A549 (cell line): Measurements from ENCODE around the gene ODC1. TPM values are rescaled to one million over a fixed set of nuclear protein-coding genes. Genes with fewer than 3 reads are reported as not detected.

Experiments used
- ATAC-seq, 2 experiments: fragments of 200-7000 bp in 1 of 2; fragments of >200 bp in 1 of 2; cut with Nextera tagmentation in 1 of 2; cut with Tn5 transposase in 1 of 2; 3 replicates each; pipeline versions ENCODE4 v1.8.0 to v1.9.1; 2018 to 2020; ENCODE audit warnings: mild to moderate bottlenecking in 1 of 2, moderate library complexity in 1 of 2
- CTCF ChIA-PET: fragments of 300-600 bp; sonication (Branson Sonifier 250); formaldehyde crosslinking; extraction: SDS; loops from one replicate; lab custom pipeline; 2021; ENCODE audit warnings: antibody characterized with exemption, inconsistent platforms; lab: Yijun Ruan, JAX
- POLR2A ChIA-PET: fragments of 350-600 bp; formaldehyde crosslinking; extraction: SDS; loops from one replicate; lab custom pipeline; 2021; ENCODE audit warnings: antibody characterized with exemption, inconsistent platforms; lab: Yijun Ruan, JAX
- DNase-seq, 2 experiments: peaks; one replicate each; pipeline versions ENCODE4 v3.0.0 to v3.0.0-alpha.2; 2011 to 2016; ENCODE audit warnings: low read depth in 1 of 2, low spot score in 1 of 2
- FAIRE-seq: peaks from 2 replicates; lab custom pipeline; 2011; peaks lifted over from hg19 to GRCh38; lab: Jason Lieb, UNC
- H3K27ac ChIP-seq, 2 experiments: fragments of >200 bp; sonication (Bioruptor Twin); formaldehyde crosslinking; 3 replicates each; pipeline ENCODE4 v1.5.1; 2016 to 2017
- H3K4me1 ChIP-seq: fragments of >200 bp; sonication (Bioruptor Twin); formaldehyde crosslinking; 3 replicates; pipeline ENCODE4 v1.6.1; 2016
- H3K4me2 ChIP-seq: fragments of >200 bp; sonication (Bioruptor Twin); formaldehyde crosslinking; 3 replicates; pipeline ENCODE4 v1.6.1; 2016
- H3K4me3 ChIP-seq: fragments of >200 bp; sonication (Bioruptor Twin); formaldehyde crosslinking; 3 replicates; pipeline ENCODE4 v1.5.1; 2016
- H3K9me3 ChIP-seq: fragments of >200 bp; sonication (Bioruptor Twin); formaldehyde crosslinking; 3 replicates; pipeline ENCODE4 v1.6.1; 2016
- CBX2 ChIP-seq: fragments of 200-600 bp; sonication (generic); IDR thresholded peaks from 2 replicates; pipeline ENCODE4 v1.6.1; 2016; ENCODE audit warnings: low read depth, mild to moderate bottlenecking, borderline replicate concordance
- CEBPB ChIP-seq, 2 experiments: fragments of >200 bp in 1 of 2; sonication (Bioruptor Twin) in 1 of 2; formaldehyde crosslinking in 1 of 2; IDR thresholded peaks; 2 replicates each; pipeline ENCODE4 v1.6.1; 2012 to 2016
- CHD4 ChIP-seq: fragments of 200-600 bp; sonication (generic); IDR thresholded peaks from 2 replicates; pipeline ENCODE4 v1.6.1; 2016; ENCODE audit warnings: antibody characterized with exemption, mild to moderate bottlenecking, borderline replicate concordance
- CTCF ChIP-seq: fragments of >200 bp; sonication (Bioruptor Twin); formaldehyde crosslinking; IDR thresholded peaks from 3 replicates; pipeline ENCODE4 v1.5.1; 2016
- EHF ChIP-seq: fragments of 250-450 bp; sonication (Bioruptor Pico); IDR thresholded peaks from 2 replicates; pipeline ENCODE4 v1.5.0; 2020; ENCODE audit warnings: mild to moderate bottlenecking
- ELK1 ChIP-seq: fragments of 150-350 bp; IDR thresholded peaks from 2 replicates; pipeline ENCODE4 v1.6.1; 2014; ENCODE audit warnings: low read depth, mild to moderate bottlenecking, low read length
- ESRRA ChIP-seq: fragments of 150-350 bp; IDR thresholded peaks from 2 replicates; pipeline ENCODE4 v1.6.1; 2014; ENCODE audit warnings: mild to moderate bottlenecking, low read length, borderline replicate concordance
- FOSL2 ChIP-seq, 2 experiments: fragments of 450-650 bp in 1 of 2; fragments of >200 bp in 1 of 2; sonication (Bioruptor Twin) in 1 of 2; formaldehyde crosslinking; IDR thresholded peaks; 2 replicates each; pipeline versions ENCODE4 v1.5.0 to v1.6.1; 2016 to 2020; ENCODE audit warnings: mild to moderate bottlenecking in 1 of 2, moderate library complexity in 1 of 2
- FOXS1 ChIP-seq: fragments of 250-450 bp; sonication (Bioruptor Pico); IDR thresholded peaks from 2 replicates; pipeline ENCODE4 v1.5.0; 2020; ENCODE audit warnings: mild to moderate bottlenecking, moderate library complexity
- GATA3 ChIP-seq: IDR thresholded peaks from 2 replicates; pipeline ENCODE4 v1.6.1; 2012; ENCODE audit warnings: borderline replicate concordance
- HDAC2 ChIP-seq: fragments of 200-600 bp; sonication (generic); IDR thresholded peaks from 2 replicates; pipeline ENCODE4 v1.6.1; 2016
- HOXA7 ChIP-seq: fragments of 250-450 bp; sonication (Bioruptor Pico); IDR thresholded peaks from 2 replicates; pipeline ENCODE4 v1.5.0; 2020; ENCODE audit warnings: mild to moderate bottlenecking, moderate library complexity
- HOXB13 ChIP-seq: fragments of 250-450 bp; sonication (Bioruptor Pico); IDR thresholded peaks from 2 replicates; pipeline ENCODE4 v1.5.0; 2020; ENCODE audit warnings: low read depth, mild to moderate bottlenecking, moderate library complexity
- JUN ChIP-seq, 2 experiments: fragments of >200 bp; sonication (Bioruptor Twin); formaldehyde crosslinking; IDR thresholded peaks; 2 replicates in 1 of 2; 3 replicates in 1 of 2; pipeline ENCODE4 v1.6.1; 2016 to 2017
- JUNB ChIP-seq: fragments of >200 bp; sonication (Bioruptor Twin); formaldehyde crosslinking; IDR thresholded peaks from 2 replicates; pipeline ENCODE4 v1.6.1; 2016
- KDM5A ChIP-seq: fragments of 200-600 bp; sonication (generic); IDR thresholded peaks from 2 replicates; pipeline ENCODE4 v1.6.1; 2016; ENCODE audit warnings: antibody characterized with exemption, mild to moderate bottlenecking
- MAFK ChIP-seq: fragments of 450-650 bp; IDR thresholded peaks from 2 replicates; pipeline ENCODE4 v1.6.1; 2014; ENCODE audit not compliant: partially characterized antibody
- MAX ChIP-seq: IDR thresholded peaks from 2 replicates; pipeline ENCODE4 v1.6.1; 2012
- MAZ ChIP-seq: fragments of 150-350 bp; IDR thresholded peaks from 2 replicates; pipeline ENCODE4 v1.6.1; 2014; ENCODE audit warnings: antibody characterized with exemption, low read depth, low read length, borderline replicate concordance
- NPAS2 ChIP-seq: fragments of 250-450 bp; sonication (Bioruptor Pico); IDR thresholded peaks from 2 replicates; pipeline ENCODE4 v1.8.0; 2022; ENCODE audit warnings: mild to moderate bottlenecking, moderate library complexity, borderline replicate concordance
- PBX3 ChIP-seq: IDR thresholded peaks from 2 replicates; pipeline ENCODE4 v1.6.1; 2012
- PHF8 ChIP-seq: fragments of 200-600 bp; sonication (generic); IDR thresholded peaks from 2 replicates; pipeline ENCODE4 v1.6.1; 2016; ENCODE audit warnings: low read depth, mild to moderate bottlenecking, antibody characterized with exemption, moderate library complexity, borderline replicate concordance
- POLR2A ChIP-seq: IDR thresholded peaks from 2 replicates; pipeline ENCODE4 v1.6.1; 2012; ENCODE audit warnings: mild to moderate bottlenecking, low read length
- POLR2AphosphoS2 ChIP-seq: conservative IDR thresholded peaks from 2 replicates; pipeline ENCODE4 v1.6.1; 2012; ENCODE audit warnings: low read length, improper control_type of control experiment, inconsistent platforms
- RCOR1 ChIP-seq: fragments of 150-350 bp; IDR thresholded peaks from 2 replicates; pipeline ENCODE4 v1.6.1; 2014; ENCODE audit warnings: antibody characterized with exemption, low read length, low read depth
- REST ChIP-seq: fragments of 200-600 bp; sonication (generic); IDR thresholded peaks from 2 replicates; pipeline ENCODE4 v1.6.1; 2016; ENCODE audit warnings: antibody characterized with exemption, mild to moderate bottlenecking, moderate library complexity
- RFX5 ChIP-seq: fragments of 450-650 bp; IDR thresholded peaks from 2 replicates; pipeline ENCODE4 v1.7.1; 2014; ENCODE audit warnings: antibody characterized with exemption, mild to moderate bottlenecking, moderate library complexity
- SMC3 ChIP-seq: fragments of >200 bp; sonication (Bioruptor Twin); formaldehyde crosslinking; IDR thresholded peaks from 3 replicates; pipeline ENCODE4 v1.6.1; 2018; ENCODE audit warnings: inconsistent platforms
- SREBF2 ChIP-seq: fragments of 450-650 bp; IDR thresholded peaks from 2 replicates; pipeline ENCODE4 v1.6.1; 2014; ENCODE audit warnings: mild to moderate bottlenecking, moderate library complexity
- TFCP2L1 ChIP-seq: fragments of 250-450 bp; sonication (Bioruptor Pico); IDR thresholded peaks from 2 replicates; pipeline ENCODE4 v1.5.0; 2021; ENCODE audit warnings: mild to moderate bottlenecking
- TP53 ChIP-seq: fragments of 250-450 bp; sonication (Bioruptor Pico); IDR thresholded peaks from 2 replicates; pipeline ENCODE4 v1.5.0; 2021; ENCODE audit warnings: mild to moderate bottlenecking, moderate library complexity
- ZC3H11A ChIP-seq: fragments of 450-650 bp; IDR thresholded peaks from 2 replicates; pipeline ENCODE4 v1.6.1; 2014; ENCODE audit warnings: antibody characterized with exemption, mild to moderate bottlenecking
- ZNF302 ChIP-seq: fragments of 250-450 bp; sonication (Bioruptor Pico); IDR thresholded peaks from 2 replicates; pipeline ENCODE4 v1.9.0; 2021; ENCODE audit warnings: inconsistent platforms, mild to moderate bottlenecking, moderate library complexity
- ZSCAN20 ChIP-seq: fragments of 250-450 bp; sonication (Bioruptor Pico); IDR thresholded peaks from 2 replicates; pipeline ENCODE4 v1.8.0; 2022; ENCODE audit warnings: mild to moderate bottlenecking, moderate library complexity
- WGBS: methylation state at CpG from one replicate; pipeline ENCODE4 v1.1.6; 2017; ENCODE audit errors: missing lambda C conversion rate; 5-methylcytosine and 5-hydroxymethylcytosine counted together
- polyA plus RNA-seq, 4 experiments: library from polyadenylated mRNA; depleted of rRNA in 3 of 4; stranded (reverse); fragments of >200 nt; fragmentation: RNase III in 1 of 4; extraction: RNeasy Plus Mini Kit Qiagen cat#74134 plus additional on column Dnase treatment in 1 of 4; gene quantifications; 2 replicates in 3 of 4; 3 replicates in 1 of 4; pipeline ENCODE4 v1.2.3, GENCODE V29; 2011 to 2017

The ODC1 gene
- polyA plus RNA-seq, 2 of the 4 experiments (the other 2 are of a cell fraction): 57.8 to 265 TPM

- ChIA-PET POLR2A (interaction anchor here (0.9 to 2.7 kb wide), 10 partner anchors 27 to 336 kb away, joined by 3 to 19 read pairs (median 4); partner anchors contain the start of genes HPCAL1 and NOL10), CTCF (interaction anchor here (0.8 to 25.7 kb wide), 47 partner anchors 10 to 360 kb away, joined by 3 to 374 read pairs (median 10); partner anchors contain the start of genes CYS1, HPCAL1 and RRM2)
- WGBS: 7% methylated on average over 11 of the region's 11 CpGs
- H3K9me3 ChIP-seq: peaks cover 9% of the 10 kb centered on the region; the same call in 1 of the 3 replicates
- peak overlapping the region; percentile 92 for H3K4me2 ChIP-seq
- peak overlapping the region; percentile 13; the same call in 1 of the 3 replicates for H3K4me3 ChIP-seq
- peak overlapping the region; percentile 93 to 95 for H3K27ac ChIP-seq
- DNase-seq: peak; percentile 89 to 97
- peak; percentile 76 to 85 for ATAC-seq
- H3K4me1 ChIP-seq: peaks cover 65% of the 10 kb centered on the region
- FAIRE-seq: peak; percentile 78
- TF ChIP-seq EHF (CRISPR knock-in tag) (no peak), MAFK (peak; percentile 95), SREBF2 (no peak), ESRRA (no peak), MAZ (no peak), TFCP2L1 (CRISPR knock-in tag) (no peak), ZSCAN20 (CRISPR knock-in tag) (no peak), RFX5 (no peak), HOXB13 (no peak), TP53 (CRISPR knock-in tag) (no peak), GATA3 (no peak), NPAS2 (CRISPR knock-in tag) (no peak), JUNB (0 out of 2 replicates have a peak, but pooled peaks have one; percentile 27), HOXA7 (no peak), CTCF (no peak), CHD4 (no peak), POLR2A (no peak), PHF8 (no peak), ZC3H11A (no peak), ELK1 (no peak), ZNF302 (CRISPR knock-in tag) (no peak), PBX3 (peak; percentile 56), CBX2 (no peak), MAX (0 out of 2 replicates have a peak, but pooled peaks have one; percentile 58), KDM5A (no peak), JUN (IDR thresholded peaks at IDR 0.05) (peak in 1 of 2 experiments; percentile 64; a peak in 2 of 5 replicates), SMC3 (0 out of 3 replicates have a peak, but pooled peaks have one; percentile 27), CEBPB (IDR thresholded peaks at IDR 0.05) (peak; percentile 94 to 97), HDAC2 (no peak), POLR2AphosphoS2 (no peak), REST (no peak), FOSL2 (IDR thresholded peaks at IDR 0.05) (no peak), FOSL2 (CRISPR knock-in tag; IDR thresholded peaks at IDR 0.05) (peak; percentile 68), RCOR1 (no peak), FOXS1 (no peak)
Observed at GRCh38 chr2:10407841-10408648, 40.1 kb downstream of the ODC1 start.
